ENCODE data around the gene KLHDC9. TPM values are rescaled to one million over a fixed set of nuclear protein-coding genes. Genes with fewer than 3 reads are reported as not detected.
A peak's percentile ranks its signal among the peaks of the same experiment; 100 is the strongest.
"Not testable (repeated sequence)": the region's sequence is repeated elsewhere in the genome, so short reads cannot be mapped to it uniquely, and the experiment has no call there.

The KLHDC9 gene, protein sequence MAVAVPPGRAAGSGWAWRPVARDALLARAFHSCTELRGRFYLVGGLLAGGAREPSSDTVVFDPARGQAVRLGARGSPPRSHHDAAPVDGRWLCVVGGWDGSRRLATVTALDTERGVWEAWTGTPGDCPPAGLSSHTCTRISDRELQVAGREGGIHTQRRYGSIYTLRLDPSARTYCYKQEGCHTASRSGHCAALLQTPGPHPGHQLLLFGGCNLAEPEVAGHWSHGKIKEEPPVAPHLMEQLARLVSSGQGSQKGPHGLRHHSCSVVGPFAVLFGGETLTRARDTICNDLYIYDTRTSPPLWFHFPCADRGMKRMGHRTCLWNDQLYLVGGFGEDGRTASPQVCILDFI
- total RNA-seq = 10 to 100 TPM; 10.1 to 11.1 TPM
- long read RNA-seq, transcript KLHDC9-207 (5 exons, 1,038 nt) = major isoform, 5 of 14 reads
- long read RNA-seq, partial matches to known transcripts = 0 of 14 reads
- long read RNA-seq, other reads (novel, unspliced or antisense) = 4 of 14 reads

- peak; percentile 89 to 95 for DNase-seq
- ATAC-seq = peak; percentile 96
- intact Hi-C loops (cut with DNase I, micrococcal nuclease) = no loop called here
These were observed at the start of gene KLHDC9 for GRCh38 chr1:161098210-161099068. Gene KLHDC9 (plus strand): TSS chr1:161098361. CDS start chr1:161098536, 175 bp downstream.

- ATAC-seq = no peak
- intact Hi-C loops (cut with DNase I, micrococcal nuclease) = no loop called here
- DNase-seq = no peak
These were observed 49.0 kb upstream of the KLHDC9 start for GRCh38 chr1:161048949-161049722.

- ATAC-seq = no peak
- no peak for DNase-seq
- intact Hi-C loops (cut with DNase I, micrococcal nuclease) = no loop called here
These were observed 46.9 kb upstream of the KLHDC9 start for GRCh38 chr1:161051219-161051618.

DNA sequence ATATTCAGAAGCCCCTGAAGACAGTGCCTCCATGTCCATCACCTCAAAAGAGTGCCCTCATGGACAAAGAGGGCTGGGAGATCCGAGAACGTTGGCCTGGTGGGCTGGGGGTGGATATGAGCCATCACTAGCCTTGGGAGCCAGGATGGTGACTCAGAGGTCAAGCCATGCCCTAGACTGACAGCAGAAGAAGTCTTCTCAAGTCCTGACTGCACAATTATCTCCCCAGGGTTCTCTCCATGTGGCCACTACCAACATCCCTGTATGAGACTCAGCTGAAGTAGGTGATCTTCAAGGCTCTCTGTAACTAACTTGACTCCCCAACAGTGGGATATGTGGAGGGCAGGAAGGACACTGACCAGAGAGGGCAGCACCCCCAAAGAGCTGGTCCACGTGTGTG is 45.3 kb upstream of the KLHDC9 start:
- intact Hi-C loops (cut with DNase I, micrococcal nuclease) = no loop called here
- no peak for DNase-seq
- ATAC-seq = no peak

DNA sequence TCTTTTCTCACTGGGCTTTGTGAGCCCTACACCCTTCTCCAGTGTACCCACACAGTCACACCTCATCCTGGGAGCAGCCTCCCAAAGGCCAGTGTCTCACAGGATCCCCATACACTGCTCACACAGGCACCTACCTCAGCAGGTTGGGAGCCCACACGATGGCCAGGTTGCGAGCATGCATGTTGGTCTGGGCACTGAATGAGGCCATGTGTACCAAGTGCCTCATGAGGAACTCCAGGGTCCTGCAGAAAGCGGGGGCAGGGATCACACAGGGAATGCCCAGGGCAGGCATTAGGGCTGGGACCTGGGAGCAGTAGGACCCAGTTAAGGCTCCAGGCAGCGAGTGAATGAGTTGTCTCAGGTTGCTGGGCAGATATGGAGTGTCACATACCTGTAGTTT is 43.9 kb upstream of the KLHDC9 start:
- ATAC-seq (no peak), DNase-seq (no peak)
- intact Hi-C loops (cut with DNase I, micrococcal nuclease) = no loop called here

GRCh38 chr1:161054805-161055204 is 43.4 kb upstream of the KLHDC9 start:
- DNase-seq = no peak
- no peak for ATAC-seq
- intact Hi-C loops (cut with DNase I, micrococcal nuclease) = no loop called here

- intact Hi-C loops (cut with DNase I, micrococcal nuclease) = no loop called here
- no peak for DNase-seq
- ATAC-seq = no peak
These were observed 38.9 kb upstream of the KLHDC9 start for GRCh38 chr1:161059293-161059692.

DNA sequence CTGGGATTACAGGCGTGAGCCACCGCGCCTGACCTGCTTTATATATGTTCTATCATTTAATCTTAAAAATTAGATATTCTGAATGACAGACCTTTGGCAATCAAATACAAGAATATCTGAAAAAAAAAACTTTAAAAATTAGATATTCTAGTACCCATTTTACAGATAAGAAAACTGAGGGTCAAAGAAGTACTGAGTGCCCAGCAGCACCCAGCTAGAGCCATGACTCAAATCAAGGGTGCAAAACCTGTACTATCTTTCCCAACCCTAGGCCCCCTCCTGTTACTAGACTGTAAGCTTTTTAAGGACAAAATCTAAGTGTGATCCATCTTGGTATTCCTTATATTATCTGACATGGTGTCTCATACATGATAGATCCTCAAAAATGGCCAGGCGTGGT is 36.7 kb upstream of the KLHDC9 start:
- intact Hi-C loops (cut with DNase I, micrococcal nuclease) = no loop called here
- ATAC-seq (no peak), DNase-seq (no peak)

- not testable (repeated sequence) for ATAC-seq
These were observed 34.2 kb upstream of the KLHDC9 start for GRCh38 chr1:161063936-161064335.

DNA sequence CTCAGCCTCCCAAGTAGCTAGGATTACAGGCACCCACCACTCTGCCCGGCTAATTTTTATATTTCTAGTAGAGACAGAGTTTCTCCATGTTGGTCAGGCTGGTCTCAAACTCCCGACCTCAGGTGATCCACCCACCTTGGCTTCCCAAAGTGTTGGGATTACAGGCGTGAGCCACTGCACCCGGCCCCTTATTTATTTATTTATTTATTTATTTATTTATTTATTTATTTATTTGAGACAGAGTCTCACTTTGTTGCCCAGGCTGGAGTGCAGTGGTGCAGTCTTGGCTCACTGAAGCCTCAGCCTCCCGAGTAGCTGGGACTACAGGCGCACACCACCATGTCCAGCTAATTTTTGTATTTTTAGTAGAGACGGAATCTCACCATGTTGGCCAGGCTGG is 32.5 kb upstream of the KLHDC9 start:
- ATAC-seq; intact Hi-C loops (cut with DNase I, micrococcal nuclease); DNase-seq: not testable (repeated sequence)

More at GRCh38 chr1:161063936-161064335, 34.2 kb upstream of the KLHDC9 start:
- intact Hi-C loops (cut with DNase I, micrococcal nuclease); DNase-seq: not testable (repeated sequence)

- DNase-seq = no peak
- no peak for ATAC-seq
- intact Hi-C loops (cut with DNase I, micrococcal nuclease) = no loop called here
These were observed 31.5 kb upstream of the KLHDC9 start for GRCh38 chr1:161066694-161067093.

GRCh38 chr1:161068306-161069234 is 29.6 kb upstream of the KLHDC9 start:
- intact Hi-C loops (cut with DNase I, micrococcal nuclease) = no loop called here
- peak; percentile 75 for ATAC-seq
- DNase-seq = peak; percentile 76 to 79

- intact Hi-C loops (cut with DNase I, micrococcal nuclease) = no loop called here
- ATAC-seq = no peak
- DNase-seq = peak in 1 of 2 donors; percentile 27
These were observed 28.9 kb upstream of the KLHDC9 start for GRCh38 chr1:161069241-161069640.

GRCh38 chr1:161069731-161070270 is 28.4 kb upstream of the KLHDC9 start, which contains the start of gene ARHGAP30:
Gene ARHGAP30 (minus strand): TSS chr1:161069891. CDS start chr1:161069624, 267 bp downstream.
- peak; percentile 70 to 79 for DNase-seq
- intact Hi-C loops (cut with DNase I, micrococcal nuclease) = no loop called here
- peak; percentile 28 for ATAC-seq

GRCh38 chr1:161070761-161071160 is 27.4 kb upstream of the KLHDC9 start:
- DNase-seq = no peak
- no peak for ATAC-seq
- intact Hi-C loops (cut with DNase I, micrococcal nuclease) = no loop called here

DNA sequence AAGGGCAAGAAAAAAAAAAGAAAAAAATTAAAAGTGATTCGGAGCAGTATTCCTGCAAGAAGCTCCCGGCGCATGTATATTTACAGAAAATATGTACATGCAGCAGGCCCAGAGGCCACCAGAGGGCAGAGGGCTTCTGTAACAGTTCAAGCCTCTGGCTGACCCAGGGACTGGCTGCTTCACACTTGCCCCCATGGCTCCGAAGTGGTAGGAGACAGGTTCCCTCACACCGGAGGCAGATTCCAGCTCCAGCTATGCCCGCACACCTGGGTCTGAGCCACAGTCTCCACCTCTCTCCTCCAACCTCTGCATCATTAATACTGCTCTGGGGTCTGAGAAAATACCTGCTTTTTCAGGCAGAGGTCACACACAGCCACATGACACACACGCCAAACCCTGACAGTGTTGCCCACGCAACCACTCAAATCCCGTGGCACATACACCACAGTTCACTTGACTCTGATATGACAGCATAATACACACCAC is 26.2 kb upstream of the KLHDC9 start:
- DNase-seq = peak; percentile 53 to 74
- intact Hi-C loops (cut with DNase I, micrococcal nuclease) = no loop called here
- ATAC-seq = peak; percentile 40

DNA sequence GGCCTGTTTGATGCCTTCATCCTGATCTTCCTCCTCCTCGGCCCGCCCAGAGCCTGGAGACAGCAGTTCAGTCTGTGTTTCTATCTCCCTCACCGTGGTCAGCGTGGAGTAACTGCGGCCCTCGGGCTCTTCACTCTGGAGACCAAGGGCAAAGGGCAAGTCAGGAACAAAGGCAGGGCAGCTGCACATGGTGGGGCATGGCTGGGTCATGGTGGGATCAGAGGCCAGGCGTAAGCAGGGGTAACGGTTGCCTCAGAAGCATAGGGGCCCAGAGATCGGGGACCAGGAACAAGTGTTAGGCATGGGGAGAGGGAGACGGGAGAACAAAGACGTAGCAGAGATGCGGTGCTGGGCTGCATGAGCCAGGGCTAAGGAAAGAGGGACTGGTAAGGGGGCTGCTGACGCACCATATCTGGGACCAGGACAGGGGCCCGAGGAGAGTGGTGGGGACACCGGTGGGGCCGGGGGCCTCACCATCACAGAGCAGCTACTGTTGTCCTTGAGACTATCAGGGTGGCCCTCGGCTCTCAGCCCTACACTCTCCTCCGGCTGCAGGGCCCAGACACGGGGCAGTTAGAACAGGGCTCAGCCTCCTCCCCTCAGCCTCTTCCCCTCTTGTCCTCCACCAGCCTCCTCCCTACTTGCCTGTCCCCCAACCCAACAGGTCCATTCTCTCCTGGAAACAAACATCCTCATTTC is 25.3 kb upstream of the KLHDC9 start:
- ATAC-seq (no peak), DNase-seq (no peak)
- intact Hi-C loops (cut with DNase I, micrococcal nuclease) = no loop called here

Measured in left colon (tissue), 2 donors.